GM21528 (cell line): ENCODE measurements around the gene CTNNA1.

ENCODE experiments used
- ATAC-seq: cut with Tn5 transposase; IDR thresholded peaks from one replicate; pipeline ENCODE4 v1.9.1; 2021; ENCODE audit warnings: mild to moderate bottlenecking, moderate library complexity; ENCODE audit not compliant: unreplicated experiment, low FRiP score

The CTNNA1 gene

DNA sequence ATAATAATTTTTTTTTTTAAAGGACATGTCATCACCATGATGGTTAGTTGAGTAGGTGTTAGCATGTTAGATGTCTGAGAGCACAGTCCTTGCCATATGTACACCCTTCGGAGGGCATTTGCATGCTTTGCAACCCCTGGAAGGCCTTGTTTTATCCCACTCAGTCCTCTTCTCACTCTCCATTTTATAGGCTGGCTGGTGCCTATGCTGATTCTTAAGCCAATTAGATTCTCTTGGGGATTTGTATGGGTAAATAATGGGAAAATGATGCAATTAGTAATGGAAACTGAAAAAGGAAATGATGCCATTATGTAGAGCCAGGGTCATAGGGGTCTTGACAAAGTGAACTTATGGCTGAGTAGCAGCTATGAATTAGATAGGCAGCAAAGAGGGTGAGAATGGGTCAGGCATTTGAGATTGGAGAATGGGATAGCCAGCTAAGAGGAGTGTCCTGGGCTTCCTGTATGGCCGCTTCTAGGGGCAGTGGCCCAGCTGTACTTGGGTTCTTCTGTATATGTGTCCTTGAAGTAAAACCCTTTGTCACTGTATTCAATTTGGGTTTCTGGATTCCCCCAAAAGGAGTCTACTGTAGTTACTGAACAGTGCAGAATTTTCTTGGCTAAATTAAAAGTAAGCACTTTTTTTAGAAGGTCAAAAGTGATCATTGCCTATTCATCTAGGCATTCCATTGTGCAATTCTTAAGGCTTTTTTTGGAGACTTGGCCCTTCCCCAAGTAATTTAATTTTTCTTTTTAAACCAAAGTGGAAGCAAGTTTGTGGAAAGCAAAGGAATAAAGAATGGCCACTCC is 90.3 kb downstream of the CTNNA1 start:
- no peak for ATAC-seq

DNA sequence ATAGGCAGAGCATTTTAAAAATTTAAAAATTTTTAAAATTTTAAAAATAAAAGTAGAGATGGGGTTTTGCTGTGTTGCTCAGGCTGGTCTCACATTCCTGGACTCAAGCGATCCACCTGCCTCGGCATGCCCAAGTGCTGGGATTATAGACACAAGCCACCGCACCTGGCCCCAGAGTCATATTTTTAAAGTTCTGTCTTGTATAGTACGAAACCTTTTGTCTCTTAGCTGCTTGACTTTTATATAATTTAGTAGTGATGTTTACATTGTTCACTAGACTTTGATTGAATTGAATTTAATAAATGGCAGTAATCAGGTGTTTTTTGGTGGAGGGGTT is 90.9 kb downstream of the CTNNA1 start:
- ATAC-seq, result no peak

GRCh38 chr5:138844812-138845513 is 91.7 kb downstream of the CTNNA1 start:
- no peak for ATAC-seq

DNA sequence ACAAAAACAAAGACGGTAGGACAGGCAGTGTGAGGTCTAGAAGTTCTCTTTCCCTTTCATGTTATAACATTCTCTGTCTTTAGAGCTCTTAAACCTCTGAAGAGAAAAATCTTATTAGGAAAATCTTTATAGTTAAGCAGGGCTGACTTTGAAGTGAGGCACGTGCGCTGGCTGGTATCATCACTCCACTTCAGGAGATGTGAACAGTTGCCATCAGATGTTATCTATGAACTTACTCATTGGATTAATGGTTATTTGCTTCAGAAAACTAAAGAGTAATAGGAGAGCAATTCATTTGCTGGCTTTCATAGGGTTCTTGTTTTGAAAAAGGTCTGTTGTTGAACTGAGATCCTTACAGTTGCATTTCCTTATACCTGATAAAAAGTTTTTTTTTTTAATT is 96.2 kb downstream of the CTNNA1 start:
- no peak for ATAC-seq

- ATAC-seq, result no peak
Observed at GRCh38 chr5:138849882-138850281, 96.7 kb downstream of the CTNNA1 start.

- ATAC-seq, result no peak
Observed at GRCh38 chr5:138850865-138851435, 97.7 kb downstream of the CTNNA1 start.

- no peak for ATAC-seq
Observed at GRCh38 chr5:138853132-138853531, 99.9 kb downstream of the CTNNA1 start.

GRCh38 chr5:138867011-138867410 is 113.8 kb downstream of the CTNNA1 start:
- ATAC-seq, result no peak

- ATAC-seq, result no peak
Observed at GRCh38 chr5:138869038-138869437, 115.8 kb downstream of the CTNNA1 start.

DNA sequence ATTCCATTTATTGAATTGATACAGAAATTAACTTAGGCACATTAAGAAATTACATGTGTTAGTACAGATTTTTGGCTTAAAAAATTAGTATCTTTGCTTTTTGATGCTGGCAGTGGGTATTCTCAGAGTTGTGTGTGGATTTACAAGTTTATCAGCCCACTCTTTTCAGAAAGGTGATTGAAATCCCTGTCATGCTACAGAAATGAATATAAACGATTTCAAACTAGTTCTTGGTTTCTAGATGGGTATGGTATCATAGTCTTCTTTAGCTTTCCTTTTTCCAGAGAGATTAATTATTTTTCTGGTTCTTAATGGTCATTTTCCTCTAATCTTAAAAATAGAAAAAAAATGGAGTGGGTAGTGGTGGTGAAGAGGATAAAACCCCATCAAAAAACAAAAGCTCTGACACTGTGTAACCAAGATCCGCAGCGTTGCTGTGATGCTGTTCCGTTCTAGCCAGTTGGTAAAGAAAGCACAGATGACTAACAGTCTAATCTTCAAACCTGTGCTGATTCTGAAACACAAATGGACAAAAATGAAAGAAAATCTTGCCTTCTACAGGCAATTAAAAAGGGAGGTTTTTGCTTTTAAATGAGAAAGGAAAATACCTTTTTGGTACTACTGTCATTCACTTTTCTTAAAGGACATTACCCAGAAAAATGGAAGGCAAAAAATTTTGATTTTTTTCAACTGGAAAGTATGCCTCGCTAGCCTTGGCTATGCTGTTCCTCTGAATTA is 116.7 kb downstream of the CTNNA1 start:
- no peak for ATAC-seq

- ATAC-seq, result no peak
Observed at GRCh38 chr5:138870611-138871010, 117.4 kb downstream of the CTNNA1 start.

GRCh38 chr5:138872841-138873465 is 119.7 kb downstream of the CTNNA1 start:
- ATAC-seq, result no peak

DNA sequence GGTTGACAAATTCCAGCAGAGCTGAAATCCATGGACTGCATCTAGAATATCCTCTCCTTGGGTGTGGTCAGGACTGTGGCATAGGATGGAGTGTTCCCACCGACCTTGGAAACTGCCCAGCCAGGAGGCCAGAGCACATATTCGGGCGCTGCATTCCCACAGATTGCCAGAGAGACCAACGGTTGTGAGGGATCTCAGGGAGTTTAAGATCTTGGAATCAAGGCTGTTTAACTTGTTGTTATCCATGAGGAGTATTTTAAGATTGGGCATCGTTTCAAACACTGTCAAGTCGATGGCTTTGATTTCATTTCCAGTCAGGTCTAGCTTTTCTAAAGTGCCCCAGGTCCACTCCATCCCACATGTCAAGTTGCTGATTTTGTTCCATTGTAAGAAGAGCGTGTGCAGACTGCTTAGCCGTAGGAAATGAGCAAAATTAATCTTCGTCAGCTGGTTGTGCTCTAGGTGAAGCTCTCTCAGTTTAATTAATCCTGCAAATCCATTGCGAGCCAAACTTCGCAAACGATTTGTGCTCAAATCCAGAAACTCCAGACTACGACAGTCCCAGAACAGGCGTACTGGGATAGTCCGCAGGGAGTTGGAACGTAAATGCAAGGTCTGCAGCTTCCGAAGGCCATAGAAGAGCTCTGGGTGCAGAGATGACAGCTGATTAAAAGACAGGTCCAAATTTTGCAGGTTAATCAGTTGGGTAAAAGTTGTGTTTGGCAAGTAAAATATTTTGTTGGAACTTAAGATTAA is 120.4 kb downstream of the CTNNA1 start:
- no peak for ATAC-seq

- ATAC-seq, result no peak
Observed at GRCh38 chr5:138874241-138874640, 121.0 kb downstream of the CTNNA1 start.

DNA sequence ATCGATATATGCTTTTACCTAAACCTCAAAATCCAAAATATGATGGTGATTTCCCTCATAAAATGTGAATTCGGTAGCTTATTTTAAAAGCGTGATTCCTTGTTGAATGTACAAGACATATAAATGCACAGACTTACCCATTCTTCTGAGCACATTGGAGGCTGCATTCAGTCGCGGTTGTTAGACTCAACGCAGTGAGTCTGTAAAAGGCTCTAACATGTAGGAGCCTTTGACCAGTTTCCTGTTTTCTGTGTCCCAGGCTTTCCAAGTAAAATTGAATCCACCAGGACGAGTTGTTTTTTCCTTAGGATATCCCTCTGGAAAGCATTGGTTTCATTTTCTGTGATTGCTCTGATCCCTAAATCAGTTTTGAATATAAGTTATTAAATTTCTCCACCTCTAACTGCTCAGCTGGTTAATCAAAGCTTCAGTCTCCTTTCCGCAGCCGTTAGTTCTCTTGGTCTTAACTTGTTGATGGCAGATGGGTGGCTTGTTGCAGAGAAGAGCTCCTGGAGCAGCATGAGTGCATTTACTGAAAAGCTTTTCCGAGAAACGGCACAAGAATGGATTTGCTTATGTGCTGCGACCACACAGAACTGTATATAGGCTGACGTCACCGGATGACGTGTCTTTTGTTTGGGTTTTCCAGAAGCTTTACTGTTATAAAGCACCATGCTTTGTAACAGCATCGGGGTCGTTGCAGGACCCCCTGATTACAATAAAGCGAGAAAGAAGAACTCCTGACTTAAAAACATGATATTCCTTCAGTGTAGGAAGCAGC is 121.7 kb downstream of the CTNNA1 start, which contains the start of gene LRRTM2:
LRRTM2 (minus strand) TSS at position 565 of the 781 bp plus-strand sequence; CDS start at position 141, 424 bp downstream.
- no peak for ATAC-seq

DNA sequence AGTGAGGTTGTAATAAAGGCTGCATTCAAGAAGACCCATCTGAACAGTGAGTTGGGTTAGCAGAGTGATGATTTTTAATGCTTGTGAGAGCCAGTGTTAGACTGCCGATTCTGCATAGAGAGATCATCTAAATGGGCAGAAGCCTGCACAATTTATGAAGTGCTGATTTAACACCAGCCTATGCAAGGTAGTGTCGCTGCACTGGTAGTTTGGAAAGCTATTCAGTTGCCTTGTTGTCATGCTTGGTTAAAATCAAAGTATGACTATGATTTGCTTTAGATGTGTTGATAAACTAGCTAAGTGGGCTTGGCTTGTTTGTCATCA is 122.3 kb downstream of the CTNNA1 start:
- ATAC-seq, result no peak

- no peak for ATAC-seq
Observed at GRCh38 chr5:138875946-138876345, 122.7 kb downstream of the CTNNA1 start.

- no peak for ATAC-seq
Observed at GRCh38 chr5:138876811-138877210, 123.6 kb downstream of the CTNNA1 start.
